PC-9 (cell line): Measurements from ENCODE around the gene CLNK. TPM values are rescaled to one million over a fixed set of nuclear protein-coding genes. Genes with fewer than 3 reads are reported as not detected.
A peak's percentile ranks its signal among the peaks of the same experiment; 100 is the strongest.

Source experiments
- BruUV-seq: library from RNA; stranded (reverse); fragments of 400-500 nt; replicated peaks from 2 replicates; lab custom pipeline; 2021; lab: Mats Ljungman, UMichigan
- CTCF ChIA-PET: fragments of 300-600 bp; sonication (Branson Sonifier 250); formaldehyde crosslinking; loops from one replicate; lab custom pipeline; 2022; ENCODE audit warnings: antibody characterized with exemption; lab: Charles Lee
- POLR2A ChIA-PET: fragments of 300-600 bp; sonication (Branson Sonifier 250); formaldehyde crosslinking; loops from one replicate; lab custom pipeline; 2022; ENCODE audit warnings: antibody characterized with exemption; ENCODE audit not compliant: unreplicated experiment; lab: Charles Lee
- DNase-seq, 2 experiments: peaks; one replicate each; pipeline versions ENCODE4 v3.0.0 to v3.0.0-alpha.2; 2015 to 2022; ENCODE audit warnings: mixed read lengths in 1 of 2
- H2AFZ ChIP-seq: fragments of 200-600 bp; sonication (generic); 2 replicates; pipeline ENCODE4 v1.8.1; 2017; ENCODE audit warnings: antibody characterized with exemption
- H3F3A ChIP-seq: fragments of 200-600 bp; sonication (generic); 2 replicates; pipeline ENCODE4 v1.8.1; 2017; ENCODE audit warnings: antibody characterized with exemption, mild to moderate bottlenecking, low read depth; ENCODE audit not compliant: insufficient read depth
- H3K27ac ChIP-seq: fragments of 200-600 bp; sonication (generic); 2 replicates; pipeline ENCODE4 v1.6.1; 2016; ENCODE audit warnings: mixed run types
- H3K27me3 ChIP-seq: fragments of 200-600 bp; sonication (generic); 2 replicates; pipeline ENCODE4 v1.6.1; 2016; ENCODE audit warnings: low read depth, mixed run types; ENCODE audit not compliant: insufficient read depth
- H3K36me3 ChIP-seq: fragments of 200-600 bp; sonication (generic); 2 replicates; pipeline ENCODE4 v1.6.1; 2016; ENCODE audit warnings: low read depth, mixed run types
- H3K4me1 ChIP-seq: fragments of 200-600 bp; sonication (generic); replicated peaks from 2 replicates; pipeline ENCODE4 v1.6.1; 2016; ENCODE audit warnings: mixed run types; ENCODE audit not compliant: insufficient read depth
- H3K4me2 ChIP-seq: fragments of 200-600 bp; sonication (generic); 2 replicates; pipeline ENCODE4 v1.6.1; 2017; ENCODE audit warnings: mixed run types
- H3K4me3 ChIP-seq: fragments of 200-600 bp; sonication (generic); 2 replicates; pipeline ENCODE4 v1.6.1; 2016; ENCODE audit warnings: mixed run types
- H3K79me2 ChIP-seq: fragments of 200-600 bp; sonication (generic); 2 replicates; pipeline ENCODE4 v1.6.1; 2017; ENCODE audit warnings: low read depth, mixed run types
- H3K9me2 ChIP-seq: fragments of 200-600 bp; sonication (generic); 2 replicates; pipeline ENCODE4 v1.8.1; 2017; ENCODE audit warnings: mild to moderate bottlenecking; ENCODE audit not compliant: insufficient read depth
- H3K9me3 ChIP-seq: fragments of 200-600 bp; sonication (generic); 2 replicates; pipeline ENCODE4 v1.8.1; 2016; ENCODE audit warnings: low read depth; ENCODE audit not compliant: insufficient read depth
- H4K20me1 ChIP-seq: fragments of 200-600 bp; sonication (generic); 2 replicates; pipeline ENCODE4 v1.8.1; 2017; ENCODE audit not compliant: insufficient read depth
- CTCF ChIP-seq: fragments of 200-600 bp; sonication (generic); conservative IDR thresholded peaks from 2 replicates; pipeline ENCODE4 v1.6.1; 2017; ENCODE audit warnings: mixed run types, antibody characterized with exemption, mild to moderate bottlenecking, moderate library complexity
- EZH2 ChIP-seq: fragments of 200-600 bp; sonication (generic); IDR thresholded peaks from 2 replicates; pipeline ENCODE4 v1.8.0; 2017; ENCODE audit warnings: antibody characterized with exemption, low read depth
- intact Hi-C: fragments of 100-400 bp; cut with micrococcal nuclease; formaldehyde crosslinking; loops from one replicate; pipeline ENCODE4 v1.10.0; 2022; ENCODE audit not compliant: unreplicated experiment
- total RNA-seq: library from RNA; stranded (reverse); gene quantifications from 2 replicates; pipeline ENCODE4 v1.2.3, GENCODE V29; 2021

CLNK gene
- total RNA-seq, 1 experiment from 2014 or later = not detected

GRCh38 chr4:10587697-10588096, 96.9 kb downstream of the CLNK start:
- no peak for DNase-seq
- Histone ChIP-seq H4K20me1 (no peaks in the 10 kb centered on the region), H3K27me3 (no peaks in the 10 kb centered on the region), H3F3A (no peaks in the 10 kb centered on the region), H2AFZ (no peak overlapping the region), H3K4me3 (no peak overlapping the region), H3K79me2 (no peaks in the 10 kb centered on the region), H3K9me2 (no peaks in the 10 kb centered on the region), H3K36me3 (no peaks in the 10 kb centered on the region), H3K27ac (no peak overlapping the region), H3K4me2 (no peak overlapping the region), H3K4me1 (no peaks in the 10 kb centered on the region), H3K9me3 (no peaks in the 10 kb centered on the region)
- ChIA-PET CTCF (no interaction called here), POLR2A (no interaction called here)
- TF ChIP-seq CTCF (no peak), EZH2 (no peak)
- BruUV-seq = no TSS peak
- intact Hi-C loops = no loop called here

- ChIA-PET POLR2A (no interaction called here), CTCF (no interaction called here)
- no peak for DNase-seq
- Histone ChIP-seq H4K20me1 (no peaks in the 10 kb centered on the region), H3K79me2 (no peaks in the 10 kb centered on the region), H3K27me3 (no peaks in the 10 kb centered on the region), H3K36me3 (no peaks in the 10 kb centered on the region), H2AFZ (no peak overlapping the region), H3K9me3 (no peaks in the 10 kb centered on the region), H3K4me3 (no peak overlapping the region), H3K4me2 (no peak overlapping the region), H3K27ac (no peak overlapping the region), H3K4me1 (no peaks in the 10 kb centered on the region), H3K9me2 (no peaks in the 10 kb centered on the region), H3F3A (no peaks in the 10 kb centered on the region)
- intact Hi-C loops = no loop called here
- no TSS peak for BruUV-seq
- TF ChIP-seq EZH2 = no peak
- no peak for TF ChIP-seq CTCF
These were observed 97.3 kb downstream of the CLNK start for GRCh38 chr4:10587296-10587695.

- CTCF ChIA-PET = no interaction called here
These were observed 100.5 kb downstream of the CLNK start for GRCh38 chr4:10584042-10584441.

More at GRCh38 chr4:10584042-10584441, 100.5 kb downstream of the CLNK start:
- peak in 1 of 2 experiments; percentile 12 for DNase-seq
- Histone ChIP-seq H3K27ac (no peak overlapping the region), H3K4me3 (no peak overlapping the region), H2AFZ (no peak overlapping the region), H3K9me3 (no peaks in the 10 kb centered on the region), H4K20me1 (no peaks in the 10 kb centered on the region), H3K36me3 (no peaks in the 10 kb centered on the region), H3K4me2 (peak overlapping the region; percentile 31; the same call in 1 of the 2 replicates), H3K9me2 (no peaks in the 10 kb centered on the region), H3K79me2 (no peaks in the 10 kb centered on the region), H3K4me1 (no peaks in the 10 kb centered on the region), H3F3A (no peaks in the 10 kb centered on the region), H3K27me3 (no peaks in the 10 kb centered on the region)
- intact Hi-C loops = loop anchor here (5.0 kb wide), 2 partner anchors 843 to 1138 kb away; partner anchors contain the start of gene HS3ST1
- POLR2A ChIA-PET = no interaction called here
- TF ChIP-seq CTCF (no peak), EZH2 (no peak)
- no TSS peak for BruUV-seq
